ENCODE measurements around the gene LRRC4.

LRRC4 gene

DNA sequence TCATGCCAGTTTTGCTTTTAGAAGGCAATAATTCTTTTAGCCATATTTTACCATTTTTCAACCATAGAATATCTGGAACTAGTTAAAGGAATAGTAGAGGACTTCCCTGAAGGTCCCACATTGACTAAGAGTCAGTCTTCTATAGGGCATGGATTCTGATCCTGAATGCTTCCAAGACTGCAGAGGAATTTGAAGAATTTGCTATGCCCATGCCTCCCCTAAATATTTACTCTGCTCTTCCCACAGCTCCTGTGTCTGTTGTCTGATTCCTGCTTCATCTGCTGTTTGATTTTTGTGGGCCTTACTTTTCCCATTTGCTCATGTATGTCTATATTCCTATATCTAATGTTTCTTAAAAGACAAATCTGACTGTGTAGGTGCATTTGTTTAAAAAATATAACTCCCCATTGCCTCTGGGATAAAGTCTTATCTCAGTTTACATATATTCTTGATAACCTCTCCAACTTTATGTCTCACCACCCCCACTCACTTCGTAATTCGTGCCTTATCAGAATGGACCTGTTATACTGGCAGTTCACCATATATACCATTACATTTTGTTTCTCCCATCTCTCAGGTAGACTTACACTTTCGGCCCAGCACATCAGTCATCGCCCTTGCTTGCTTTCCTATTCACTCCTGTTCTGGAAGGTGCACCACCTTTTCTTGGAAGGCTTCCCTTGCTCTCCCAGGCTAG lies 33.9 kb downstream of the LRRC4 start:
- TF ChIP-seq YY1 (IDR thresholded peaks at IDR 0.05; ENCODE audit: insufficient read depth, insufficient read length) (no peak), ZNF274 (IDR thresholded peaks at IDR 0.05; ENCODE audit: low read depth, low read length) (no peak), SUZ12 (IDR thresholded peaks at IDR 0.05; ENCODE audit: extremely low read depth, insufficient read depth, insufficient read length) (no peak)
- DNase-seq (ENCODE audit: low read depth, low spot score), result no peak
- Histone ChIP-seq H3K4me3 (ENCODE audit: insufficient read length, low read depth) (no peak overlapping the region), H3K27me3 (ENCODE audit: insufficient read depth, insufficient read length) (no peaks in the 10 kb centered on the region), H3K9ac (ENCODE audit: insufficient read length, low read depth) (no peak overlapping the region), H3K9me3 (ENCODE audit: insufficient read depth, low read length) (no peaks in the 10 kb centered on the region), H3K4me1 (ENCODE audit: insufficient read depth, insufficient read length) (peaks cover 5% of the 10 kb centered on the region), H3K36me3 (ENCODE audit: insufficient read depth, insufficient read length, low read length) (peaks cover 28% of the 10 kb centered on the region)

DNA sequence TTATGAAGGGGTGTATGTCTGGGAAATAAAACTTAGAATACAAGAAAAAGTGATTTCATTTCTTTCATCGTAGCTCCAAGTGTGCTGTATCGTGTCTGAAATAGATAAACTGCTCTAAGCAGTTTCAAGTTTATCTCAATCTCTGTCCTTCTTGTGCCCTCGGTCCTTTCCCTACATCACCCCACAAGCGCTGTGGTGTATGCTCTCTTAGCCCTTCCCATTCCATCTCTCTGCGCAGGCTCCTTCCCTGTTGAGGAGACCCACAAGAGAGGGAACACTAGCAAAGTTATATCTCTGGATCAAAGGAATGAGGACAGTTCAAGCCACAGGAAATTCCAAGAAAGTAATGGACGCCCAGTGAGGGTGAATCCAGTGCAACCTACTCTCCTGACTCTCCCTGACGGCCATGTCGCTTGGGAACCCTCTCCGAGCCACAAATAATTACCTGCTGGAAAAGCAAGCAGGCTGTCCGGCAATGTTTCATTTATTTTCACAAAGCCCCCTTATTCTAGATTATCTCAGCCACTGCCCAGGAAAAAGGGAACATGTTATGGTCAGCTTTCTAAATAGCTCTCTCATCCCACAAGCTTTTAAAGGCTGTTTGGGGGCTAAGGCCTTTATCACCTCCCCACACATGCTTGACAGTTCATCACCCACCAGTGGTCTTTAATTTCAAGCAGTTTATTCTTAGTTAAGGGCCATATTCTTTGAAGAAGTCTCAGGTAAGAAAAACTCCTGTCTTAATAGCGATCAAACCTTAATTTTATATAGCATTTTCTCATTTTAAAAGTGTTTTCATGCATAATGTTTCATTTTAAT lies 34.8 kb downstream of the LRRC4 start:
- H3K36me3 ChIP-seq (ENCODE audit: insufficient read depth, insufficient read length, low read length), result peaks cover 34% of the 10 kb centered on the region
- TF ChIP-seq ZNF274 (IDR thresholded peaks at IDR 0.05; ENCODE audit: low read depth, low read length) (no peak), SUZ12 (IDR thresholded peaks at IDR 0.05; ENCODE audit: extremely low read depth, insufficient read depth, insufficient read length) (no peak), YY1 (IDR thresholded peaks at IDR 0.05; ENCODE audit: insufficient read depth, insufficient read length) (no peak)
- peaks cover 5% of the 10 kb centered on the region for H3K4me1 ChIP-seq (ENCODE audit: insufficient read depth, insufficient read length)
- no peak overlapping the region for H3K4me3 ChIP-seq (ENCODE audit: insufficient read length, low read depth)
- DNase-seq (ENCODE audit: low read depth, low spot score), result no peak
- H3K9me3 ChIP-seq (ENCODE audit: insufficient read depth, low read length), result no peaks in the 10 kb centered on the region
- H3K27me3 ChIP-seq (ENCODE audit: insufficient read depth, insufficient read length), result no peaks in the 10 kb centered on the region
- H3K9ac ChIP-seq (ENCODE audit: insufficient read length, low read depth), result no peak overlapping the region

DNA sequence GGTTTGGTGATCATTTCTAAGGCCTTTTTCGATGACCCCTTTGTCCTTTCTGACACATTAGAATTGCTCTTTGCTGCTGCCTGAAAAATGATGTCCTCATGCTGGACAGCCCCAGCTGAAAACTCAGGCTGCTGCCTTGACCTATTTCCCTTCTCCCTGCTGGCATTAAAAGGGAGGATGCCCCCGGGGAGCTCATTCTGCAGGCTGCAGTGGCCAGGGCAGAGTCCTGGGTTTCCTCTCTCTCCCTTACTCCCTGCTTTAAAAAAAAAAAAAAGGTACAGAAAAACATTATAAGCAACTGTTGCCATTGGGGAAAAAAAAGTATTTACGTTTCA lies 35.4 kb downstream of the LRRC4 start:
- Histone ChIP-seq H3K4me3 (ENCODE audit: insufficient read length, low read depth) (no peak overlapping the region), H3K9ac (ENCODE audit: insufficient read length, low read depth) (no peak overlapping the region), H3K4me1 (ENCODE audit: insufficient read depth, insufficient read length) (peaks cover 5% of the 10 kb centered on the region), H3K9me3 (ENCODE audit: insufficient read depth, low read length) (no peaks in the 10 kb centered on the region), H3K36me3 (ENCODE audit: insufficient read depth, insufficient read length, low read length) (peaks cover 33% of the 10 kb centered on the region), H3K27me3 (ENCODE audit: insufficient read depth, insufficient read length) (no peaks in the 10 kb centered on the region)
- TF ChIP-seq YY1 (IDR thresholded peaks at IDR 0.05; ENCODE audit: insufficient read depth, insufficient read length) (no peak), SUZ12 (IDR thresholded peaks at IDR 0.05; ENCODE audit: extremely low read depth, insufficient read depth, insufficient read length) (no peak), ZNF274 (IDR thresholded peaks at IDR 0.05; ENCODE audit: low read depth, low read length) (no peak)
- DNase-seq (ENCODE audit: low read depth, low spot score), result no peak

DNA sequence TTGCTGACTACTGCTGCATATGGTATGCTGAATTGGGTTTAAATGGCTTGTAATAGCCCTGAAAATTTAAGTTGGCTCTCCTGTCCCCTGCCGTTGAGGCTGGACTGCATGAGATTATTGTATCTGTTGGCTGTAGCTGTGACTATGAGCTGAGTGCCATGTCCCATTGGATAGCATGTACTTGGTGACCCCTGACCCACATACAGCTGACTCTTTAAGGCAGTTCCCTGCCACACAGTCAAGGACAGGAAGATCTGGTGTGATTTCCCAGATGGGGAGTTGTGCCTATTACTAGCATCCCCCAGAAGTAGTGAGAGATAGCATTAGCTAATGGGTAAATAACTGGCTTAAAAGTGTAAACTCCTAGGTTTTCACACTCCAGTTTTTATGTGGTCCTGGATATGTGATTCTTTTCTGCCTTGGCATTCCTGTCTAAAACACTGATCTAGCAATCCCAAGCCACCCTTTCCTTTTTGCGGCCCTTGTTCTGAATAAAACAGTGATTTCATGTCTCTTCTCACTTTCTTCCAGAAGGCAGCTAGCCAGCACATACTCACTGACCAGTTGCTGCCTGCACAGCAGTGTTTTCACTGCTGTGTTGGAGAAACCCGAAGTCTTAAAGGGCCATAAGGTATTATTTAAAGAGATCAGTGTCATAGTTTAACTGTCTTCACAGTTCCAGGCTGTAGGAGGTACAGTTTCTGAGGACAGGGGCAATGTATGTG lies 35.9 kb downstream of the LRRC4 start:
- no peaks in the 10 kb centered on the region for H3K27me3 ChIP-seq (ENCODE audit: insufficient read depth, insufficient read length)
- H3K4me3 ChIP-seq (ENCODE audit: insufficient read length, low read depth), result no peak overlapping the region
- no peak for DNase-seq (ENCODE audit: low read depth, low spot score)
- H3K4me1 ChIP-seq (ENCODE audit: insufficient read depth, insufficient read length), result peaks cover 5% of the 10 kb centered on the region
- H3K9ac ChIP-seq (ENCODE audit: insufficient read length, low read depth), result no peak overlapping the region
- TF ChIP-seq ZNF274 (IDR thresholded peaks at IDR 0.05; ENCODE audit: low read depth, low read length), result no peak
- no peak for TF ChIP-seq YY1 (IDR thresholded peaks at IDR 0.05; ENCODE audit: insufficient read depth, insufficient read length)
- H3K9me3 ChIP-seq (ENCODE audit: insufficient read depth, low read length), result no peaks in the 10 kb centered on the region
- H3K36me3 ChIP-seq (ENCODE audit: insufficient read depth, insufficient read length, low read length), result peaks cover 35% of the 10 kb centered on the region

DNA sequence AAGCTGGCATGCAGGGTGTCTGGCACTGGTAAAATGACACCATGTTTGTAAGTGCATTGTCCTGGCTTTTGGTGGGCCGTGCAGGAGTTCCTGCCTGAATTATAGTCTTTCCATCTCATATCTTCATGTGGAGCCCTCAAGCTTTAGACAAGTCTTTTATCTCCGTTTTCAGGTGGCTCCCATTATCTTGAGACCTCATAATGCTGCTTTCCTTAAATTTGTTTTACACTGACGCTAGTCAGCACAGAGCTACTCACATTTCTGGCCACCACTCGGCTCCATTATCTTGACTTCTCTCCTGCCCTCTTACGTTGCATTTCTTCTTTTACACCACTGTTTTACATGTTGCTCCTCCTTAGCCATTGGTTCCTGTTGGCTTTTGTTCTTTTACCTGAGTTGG lies 37.2 kb downstream of the LRRC4 start:
- Histone ChIP-seq H3K36me3 (ENCODE audit: insufficient read depth, insufficient read length, low read length) (peaks cover 33% of the 10 kb centered on the region), H3K9ac (ENCODE audit: insufficient read length, low read depth) (no peak overlapping the region), H3K27me3 (ENCODE audit: insufficient read depth, insufficient read length) (no peaks in the 10 kb centered on the region), H3K4me3 (ENCODE audit: insufficient read length, low read depth) (no peak overlapping the region), H3K9me3 (ENCODE audit: insufficient read depth, low read length) (no peaks in the 10 kb centered on the region), H3K4me1 (ENCODE audit: insufficient read depth, insufficient read length) (peaks cover 5% of the 10 kb centered on the region)
- DNase-seq (ENCODE audit: low read depth, low spot score), result no peak
- TF ChIP-seq SUZ12 (IDR thresholded peaks at IDR 0.05; ENCODE audit: extremely low read depth, insufficient read depth, insufficient read length) (no peak), YY1 (IDR thresholded peaks at IDR 0.05; ENCODE audit: insufficient read depth, insufficient read length) (no peak), ZNF274 (IDR thresholded peaks at IDR 0.05; ENCODE audit: low read depth, low read length) (no peak)

DNA sequence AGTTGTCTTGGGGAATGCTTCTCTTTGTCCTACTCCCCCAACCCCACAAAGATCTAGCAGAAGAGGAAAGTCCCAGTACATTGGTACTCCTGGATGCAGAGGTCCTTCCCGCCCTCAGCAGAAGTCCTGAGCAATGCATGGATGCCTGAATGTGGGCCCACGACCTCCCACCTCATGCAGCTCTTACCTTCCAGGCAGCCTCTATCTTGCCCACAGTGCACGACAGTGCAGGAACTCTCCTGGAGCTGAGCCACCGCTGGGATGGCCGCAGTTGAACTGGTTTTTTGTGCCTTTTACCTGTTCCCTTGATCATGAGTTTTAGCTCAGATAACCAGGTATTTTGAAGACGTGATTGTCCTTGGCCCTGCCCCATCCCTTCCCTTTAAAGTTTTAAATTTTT lies 37.9 kb downstream of the LRRC4 start:
- Histone ChIP-seq H3K36me3 (ENCODE audit: insufficient read depth, insufficient read length, low read length) (peaks cover 33% of the 10 kb centered on the region), H3K4me1 (ENCODE audit: insufficient read depth, insufficient read length) (peaks cover 5% of the 10 kb centered on the region)
- no peak for TF ChIP-seq YY1 (IDR thresholded peaks at IDR 0.05; ENCODE audit: insufficient read depth, insufficient read length)
- TF ChIP-seq ZNF274 (IDR thresholded peaks at IDR 0.05; ENCODE audit: low read depth, low read length), result no peak
- TF ChIP-seq SUZ12 (IDR thresholded peaks at IDR 0.05; ENCODE audit: extremely low read depth, insufficient read depth, insufficient read length), result no peak

DNA sequence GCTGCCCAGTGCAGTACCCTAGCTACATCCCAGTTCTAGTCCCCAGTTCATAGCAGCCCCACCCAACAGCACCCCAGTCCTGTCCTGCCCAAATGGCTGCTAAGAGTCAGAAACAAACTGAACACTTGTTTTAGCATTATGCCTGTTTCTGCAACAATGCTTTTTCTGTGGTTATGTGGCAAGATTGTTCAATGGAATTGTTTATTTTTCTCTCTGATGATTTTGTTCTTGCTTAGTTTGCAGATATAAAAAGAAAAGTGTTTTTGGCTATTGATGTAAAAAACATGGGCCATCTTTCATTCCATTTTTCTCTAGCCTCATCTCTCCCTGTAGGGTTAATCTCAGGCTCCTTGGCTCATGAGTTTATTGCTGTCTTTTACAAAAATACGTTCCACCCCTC lies 42.5 kb downstream of the LRRC4 start:
- TF ChIP-seq YY1 (IDR thresholded peaks at IDR 0.05; ENCODE audit: insufficient read depth, insufficient read length) (no peak), ZNF274 (IDR thresholded peaks at IDR 0.05; ENCODE audit: low read depth, low read length) (no peak), SUZ12 (IDR thresholded peaks at IDR 0.05; ENCODE audit: extremely low read depth, insufficient read depth, insufficient read length) (no peak)
- Histone ChIP-seq H3K27me3 (ENCODE audit: insufficient read depth, insufficient read length) (no peaks in the 10 kb centered on the region), H3K9me3 (ENCODE audit: insufficient read depth, low read length) (no peaks in the 10 kb centered on the region), H3K4me1 (ENCODE audit: insufficient read depth, insufficient read length) (no peaks in the 10 kb centered on the region), H3K4me3 (ENCODE audit: insufficient read length, low read depth) (no peak overlapping the region), H3K36me3 (ENCODE audit: insufficient read depth, insufficient read length, low read length) (peaks cover 27% of the 10 kb centered on the region), H3K9ac (ENCODE audit: insufficient read length, low read depth) (no peak overlapping the region)
- no peak for DNase-seq (ENCODE audit: low read depth, low spot score)

More for the DNA sequence above, 37.9 kb downstream of the LRRC4 start:
- no peaks in the 10 kb centered on the region for H3K9me3 ChIP-seq (ENCODE audit: insufficient read depth, low read length)
- H3K27me3 ChIP-seq (ENCODE audit: insufficient read depth, insufficient read length), result no peaks in the 10 kb centered on the region
- H3K9ac ChIP-seq (ENCODE audit: insufficient read length, low read depth), result no peak overlapping the region
- DNase-seq (ENCODE audit: low read depth, low spot score), result no peak
- no peak overlapping the region for H3K4me3 ChIP-seq (ENCODE audit: insufficient read length, low read depth)

Data from NT2/D1 (cell line).